ENCODE data around the gene RGMB.

Gene RGMB

DNA sequence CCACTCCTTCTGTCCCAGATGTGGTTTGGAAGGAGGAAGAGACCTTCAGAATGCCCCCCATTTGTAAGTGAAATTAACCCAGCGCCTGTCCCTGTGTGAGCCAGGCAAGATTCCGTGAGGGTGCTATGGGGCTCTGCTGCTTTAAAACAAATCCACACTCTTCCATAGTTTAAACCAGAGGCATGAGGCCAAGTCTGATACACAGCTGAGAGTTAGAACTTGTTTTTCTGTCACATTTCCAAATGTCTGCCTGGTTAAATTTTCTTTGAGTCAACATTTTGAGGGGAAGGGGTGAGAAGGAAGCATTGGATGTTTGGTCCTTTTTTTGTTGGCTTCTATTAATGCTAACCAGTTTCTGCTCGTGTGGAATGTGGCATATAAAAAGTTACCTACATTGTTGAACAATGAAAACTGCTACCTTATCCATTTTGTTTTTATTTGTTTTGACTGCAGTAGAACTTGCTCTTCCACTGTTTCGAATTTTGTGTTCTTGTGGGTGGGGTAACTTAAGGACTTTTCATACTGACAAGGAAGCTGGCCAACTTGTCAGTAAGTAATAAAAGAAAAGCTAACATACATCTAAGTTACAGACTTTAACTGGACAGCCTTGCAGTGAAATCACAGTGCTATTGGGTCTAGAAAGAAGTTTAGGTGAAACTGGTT is 12.9 kb downstream of the RGMB start:
- no peak for DNase-seq

GRCh38 chr5:98787131-98787719 is 13.8 kb downstream of the RGMB start:
- no peak for DNase-seq

DNA sequence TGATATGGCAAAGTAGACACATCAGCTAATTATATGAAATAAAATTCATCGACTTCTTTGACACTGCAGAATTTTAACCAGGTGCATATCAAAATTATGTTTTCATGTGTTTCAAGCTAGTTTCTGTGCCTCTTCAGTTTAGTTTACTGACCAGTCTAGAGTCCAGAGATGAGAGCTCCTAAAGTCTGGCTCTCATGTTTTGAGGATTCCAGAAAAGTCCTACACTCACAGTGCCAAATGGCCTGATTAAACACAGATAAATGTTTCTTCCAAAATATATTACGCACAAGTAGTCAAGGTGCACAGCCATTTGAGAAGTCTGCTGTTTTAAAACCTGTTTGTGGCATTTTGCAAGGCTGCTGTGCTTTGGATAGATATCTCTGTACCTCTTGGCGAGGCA is 15.6 kb downstream of the RGMB start:
- DNase-seq, result no peak

- no peak for DNase-seq
These were observed 17.6 kb downstream of the RGMB start for GRCh38 chr5:98791001-98791519.

- DNase-seq, result no peak
These were observed 18.6 kb downstream of the RGMB start for GRCh38 chr5:98791898-98792580.

- no peak for DNase-seq
These were observed 19.8 kb downstream of the RGMB start for GRCh38 chr5:98793223-98793622.

DNA sequence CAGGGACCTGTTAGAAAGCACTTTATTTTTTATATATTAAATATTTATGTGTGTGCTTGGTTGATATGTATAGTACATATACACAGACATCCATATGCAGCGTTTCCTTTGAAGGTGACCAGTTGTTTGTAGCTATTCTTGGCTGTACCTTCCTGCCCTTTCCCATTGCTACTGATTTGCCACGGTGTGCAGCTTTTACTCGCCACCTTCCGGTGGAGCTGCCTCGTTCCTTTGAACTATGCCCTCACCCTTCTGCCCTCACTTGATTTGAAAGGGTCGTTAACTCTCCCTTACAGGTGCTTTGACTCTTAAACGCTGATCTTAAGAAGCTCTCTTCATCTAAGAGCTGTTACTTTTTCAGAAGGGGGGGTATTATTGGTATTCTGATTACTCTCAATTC is 20.5 kb downstream of the RGMB start:
- DNase-seq, result no peak

DNA sequence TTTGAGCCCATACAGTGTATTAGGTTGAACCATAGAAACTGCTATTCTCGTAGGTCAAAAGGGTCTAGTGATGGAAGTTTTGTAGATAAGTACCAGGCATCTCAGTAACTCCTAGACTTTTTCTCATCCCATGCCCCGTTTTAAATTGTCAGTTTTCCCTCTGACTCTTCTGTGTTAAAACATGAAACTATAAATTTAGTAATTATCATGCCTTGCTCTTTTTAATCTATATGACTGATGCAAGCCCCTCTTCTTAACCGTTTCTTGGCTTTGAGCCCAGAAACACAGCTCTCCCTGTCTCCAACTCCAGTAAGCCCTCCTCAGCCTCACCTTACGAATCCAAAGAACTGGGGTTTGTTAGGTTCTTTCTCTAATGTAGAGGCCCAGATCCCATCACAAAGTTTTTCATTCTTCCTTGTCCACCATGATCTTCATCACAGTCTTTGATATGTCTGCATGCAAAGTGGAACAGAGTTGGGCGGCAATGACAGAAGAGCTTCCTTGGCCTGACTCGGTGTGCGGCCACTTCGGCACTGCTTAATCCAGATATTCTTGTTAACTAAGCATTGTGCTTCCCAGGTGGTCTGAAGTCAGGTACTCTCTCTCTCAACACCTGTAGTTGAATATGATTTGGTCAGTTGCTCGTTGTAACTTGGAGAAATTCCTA is 21.1 kb downstream of the RGMB start:
- DNase-seq, result no peak

DNA sequence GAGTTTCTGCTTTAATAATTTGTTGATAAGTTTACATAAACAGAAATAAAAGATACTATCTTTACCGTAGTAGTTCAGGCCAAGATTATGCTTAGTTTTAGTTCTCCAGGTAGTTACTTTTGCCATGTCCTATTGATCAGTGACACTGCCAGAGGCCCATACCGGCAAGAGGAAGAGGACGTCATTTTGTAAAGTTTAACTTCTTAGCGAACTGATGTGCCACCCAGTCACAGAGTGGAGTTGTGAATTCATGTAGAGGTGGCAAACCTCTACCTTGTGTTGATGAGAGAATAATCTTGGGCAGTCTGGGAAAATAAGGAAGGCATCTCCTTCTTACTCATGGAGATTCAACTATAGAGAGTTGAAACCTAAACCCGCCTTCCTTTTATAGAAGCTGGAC is 21.8 kb downstream of the RGMB start:
- no peak for DNase-seq

GRCh38 chr5:98796197-98796972 is 22.9 kb downstream of the RGMB start:
- peak; percentile 69 for DNase-seq

DNA sequence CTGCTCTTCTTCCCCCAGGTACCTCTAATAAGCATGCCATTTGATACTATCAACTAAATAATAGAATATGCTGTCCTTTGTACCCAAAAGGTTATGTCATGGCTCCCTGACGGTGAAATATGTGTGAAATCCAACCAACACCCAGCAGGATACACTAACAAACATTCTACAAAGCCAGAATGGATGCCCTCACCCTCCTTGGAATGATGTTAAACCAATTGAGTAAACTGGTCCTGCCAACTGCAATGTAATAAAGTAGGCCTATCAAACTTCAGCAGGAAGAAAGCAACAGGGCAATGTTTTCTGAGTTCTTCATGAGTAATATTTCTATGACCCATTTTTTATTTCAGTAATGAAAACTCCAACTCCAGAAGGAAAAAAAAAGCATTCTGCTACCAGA is 24.9 kb downstream of the RGMB start:
- no peak for DNase-seq

GRCh38 chr5:98798847-98799246 is 25.4 kb downstream of the RGMB start:
- no peak for DNase-seq

GRCh38 chr5:98804066-98804465 is 30.6 kb downstream of the RGMB start:
- DNase-seq, result peak; percentile 38

DNA sequence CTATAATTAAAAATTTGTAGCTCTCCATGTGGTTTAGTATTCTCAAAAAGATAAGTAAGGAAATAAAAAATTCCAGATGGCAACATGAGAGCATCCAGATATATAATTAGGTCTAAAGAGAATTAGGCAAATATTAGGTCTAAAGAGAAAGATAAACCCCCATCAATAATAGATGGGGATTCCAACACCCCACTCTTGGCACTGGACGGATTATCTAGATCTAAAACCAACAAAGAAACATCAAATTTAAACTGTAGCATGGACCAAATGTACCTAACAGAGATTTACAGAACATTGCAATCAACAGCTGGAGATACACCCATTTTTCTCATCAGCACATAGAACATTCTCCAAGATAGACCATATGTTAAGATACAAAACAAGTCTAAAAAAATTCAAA is 31.6 kb downstream of the RGMB start:
- no peak for DNase-seq

GRCh38 chr5:98807806-98808205 is 34.3 kb downstream of the RGMB start:
- DNase-seq, result no peak

GRCh38 chr5:98810206-98810605 is 36.7 kb downstream of the RGMB start:
- DNase-seq, result no peak

DNA sequence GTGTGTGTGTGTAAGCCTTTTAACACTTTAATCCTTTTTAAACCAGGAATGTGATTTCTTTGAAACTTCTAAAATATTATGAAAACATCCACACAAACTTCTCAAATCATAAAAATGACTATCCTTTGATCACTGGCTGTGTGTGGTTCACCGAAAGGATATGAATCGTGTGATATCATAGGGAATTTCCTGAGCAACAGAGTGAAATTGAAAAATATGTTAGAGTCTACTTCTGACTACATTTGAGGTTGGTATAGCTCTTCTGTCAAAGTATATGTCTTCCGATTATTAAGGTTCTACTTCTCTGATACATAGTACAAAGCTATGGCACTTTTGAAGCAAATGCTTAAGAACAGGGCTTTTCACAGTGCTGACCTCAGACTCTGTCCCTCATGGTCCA is 40.3 kb downstream of the RGMB start:
- DNase-seq, result no peak

DNA sequence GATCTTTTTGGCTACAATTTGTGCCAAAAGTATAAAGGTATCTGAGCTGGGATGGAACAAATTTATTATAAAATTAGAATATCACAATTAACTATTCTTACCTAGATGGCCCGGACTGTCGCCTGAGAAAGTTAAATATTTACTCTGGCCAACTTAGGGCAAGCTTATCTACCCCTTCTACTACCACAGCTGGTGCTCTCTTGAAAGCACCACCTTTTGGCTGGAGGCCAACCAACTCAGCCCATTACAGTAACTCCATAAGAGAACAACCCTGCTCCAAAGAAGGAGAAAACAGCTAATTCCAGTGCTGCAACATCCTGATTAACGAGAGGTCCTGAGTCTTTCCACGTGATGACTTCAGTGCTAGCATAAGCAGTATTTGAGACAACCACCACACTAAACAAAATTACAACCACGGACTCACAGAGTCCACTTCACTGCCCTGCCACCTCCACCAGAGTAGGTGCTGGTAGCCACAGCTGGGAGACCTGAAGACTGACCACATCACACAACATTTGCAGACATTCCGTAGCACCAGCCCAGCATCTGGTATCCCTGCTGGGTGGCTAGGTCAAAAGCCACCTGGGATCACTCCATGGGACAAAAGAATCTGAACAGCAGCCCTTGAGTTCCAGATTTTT is 43.2 kb downstream of the RGMB start:
- DNase-seq, result no peak

DNA sequence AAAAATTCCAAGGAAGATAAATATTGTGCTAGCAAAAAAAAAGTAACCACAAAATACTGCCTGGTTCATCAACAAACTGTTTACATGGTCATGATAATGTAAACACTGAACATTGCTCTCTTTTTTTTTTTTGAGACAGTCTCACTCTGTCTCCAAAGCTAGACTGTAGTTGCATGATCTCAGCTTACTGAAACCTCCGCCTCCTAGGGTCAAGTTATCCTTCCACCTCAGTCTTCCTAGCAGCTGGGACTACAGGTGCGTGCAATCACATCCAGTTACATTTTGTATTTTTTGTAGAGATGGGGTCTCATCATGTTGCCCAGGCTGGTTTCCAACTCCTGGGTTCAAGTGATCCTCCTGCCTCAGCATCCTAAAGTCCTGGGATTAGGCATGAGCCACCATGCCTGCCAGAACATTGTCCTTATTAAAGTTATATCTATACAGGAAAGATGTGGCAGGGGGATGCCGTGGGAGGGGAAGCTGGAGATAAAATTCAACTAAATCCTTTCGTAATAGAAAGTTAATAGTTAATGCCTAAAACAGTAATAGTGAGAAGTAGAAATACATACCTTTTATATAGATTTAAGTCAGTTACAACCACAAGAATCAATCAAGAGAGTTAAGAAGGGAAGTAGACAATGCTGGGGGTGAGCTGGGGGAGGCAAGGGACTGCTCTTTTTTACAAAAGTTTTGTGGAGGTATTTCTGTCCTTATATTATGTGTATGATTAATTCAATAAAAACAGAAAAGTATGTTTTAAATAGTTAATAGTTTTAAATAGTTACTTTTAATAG is 52.3 kb downstream of the RGMB start:
- no peak for DNase-seq

DNA sequence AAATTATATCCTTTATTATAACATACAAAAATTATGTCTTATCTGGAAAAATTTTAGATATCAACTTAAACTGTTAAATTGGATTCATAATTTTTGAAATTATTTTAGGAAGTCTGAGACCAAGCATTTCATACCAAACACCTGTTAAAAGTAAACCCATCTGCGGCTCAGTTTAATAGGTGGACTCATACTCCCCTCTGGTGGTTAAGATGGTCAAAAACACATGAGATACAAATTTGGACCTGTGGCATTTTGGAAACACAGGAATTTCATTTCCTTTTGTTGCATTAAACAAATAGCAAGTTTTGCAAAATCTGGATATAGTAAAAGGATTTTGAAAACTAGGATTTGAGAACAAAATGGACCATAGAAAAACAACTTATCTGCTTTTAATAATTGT is 53.7 kb downstream of the RGMB start:
- peak; percentile 41 for DNase-seq

- DNase-seq, result no peak
These were observed 54.3 kb downstream of the RGMB start for GRCh38 chr5:98827588-98828284.
